Measurements from ENCODE around the gene KCNAB2.

The KCNAB2 gene

GRCh38 chr1:6045561-6045960 is at the start of gene KCNAB2:
KCNAB2 (plus strand) TSS chr1:6045888; CDS start chr1:6051537, 5,649 bp downstream.
- DNase-seq = no peak

DNA sequence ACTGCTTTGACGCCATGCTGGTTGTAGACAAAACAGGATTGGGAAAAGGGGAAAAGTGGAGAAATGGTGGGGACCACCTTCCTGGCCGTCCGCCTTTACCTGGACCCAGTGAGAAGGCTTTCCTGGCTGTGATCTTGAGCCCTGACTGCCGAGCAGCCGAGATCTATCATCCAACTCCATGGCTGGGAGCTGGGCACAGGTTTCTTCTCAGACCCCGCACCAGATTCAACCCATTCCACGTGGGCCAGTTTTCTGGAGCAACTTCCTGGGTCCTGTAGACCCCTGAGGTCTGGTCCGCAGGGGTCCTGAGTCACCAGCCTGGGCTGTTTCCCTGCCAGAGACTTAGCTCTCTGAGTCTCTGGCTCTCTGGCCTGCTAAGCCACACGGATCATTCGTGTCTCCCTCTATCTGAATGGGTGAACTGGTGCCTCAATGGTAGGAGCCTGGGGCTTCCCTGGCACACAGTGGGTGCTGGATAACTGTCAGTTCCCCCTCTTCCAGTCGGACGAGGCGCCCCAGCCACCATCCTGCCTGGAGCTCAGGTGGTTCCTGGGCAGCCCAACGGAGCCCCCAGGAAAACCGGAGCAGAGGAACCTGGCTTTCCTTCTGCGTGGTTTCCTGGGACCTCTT is 48.9 kb upstream of the KCNAB2 start:
- DNase-seq = no peak

- no peak for DNase-seq
Measured at GRCh38 chr1:5997316-5997715, 48.4 kb upstream of the KCNAB2 start.

DNA sequence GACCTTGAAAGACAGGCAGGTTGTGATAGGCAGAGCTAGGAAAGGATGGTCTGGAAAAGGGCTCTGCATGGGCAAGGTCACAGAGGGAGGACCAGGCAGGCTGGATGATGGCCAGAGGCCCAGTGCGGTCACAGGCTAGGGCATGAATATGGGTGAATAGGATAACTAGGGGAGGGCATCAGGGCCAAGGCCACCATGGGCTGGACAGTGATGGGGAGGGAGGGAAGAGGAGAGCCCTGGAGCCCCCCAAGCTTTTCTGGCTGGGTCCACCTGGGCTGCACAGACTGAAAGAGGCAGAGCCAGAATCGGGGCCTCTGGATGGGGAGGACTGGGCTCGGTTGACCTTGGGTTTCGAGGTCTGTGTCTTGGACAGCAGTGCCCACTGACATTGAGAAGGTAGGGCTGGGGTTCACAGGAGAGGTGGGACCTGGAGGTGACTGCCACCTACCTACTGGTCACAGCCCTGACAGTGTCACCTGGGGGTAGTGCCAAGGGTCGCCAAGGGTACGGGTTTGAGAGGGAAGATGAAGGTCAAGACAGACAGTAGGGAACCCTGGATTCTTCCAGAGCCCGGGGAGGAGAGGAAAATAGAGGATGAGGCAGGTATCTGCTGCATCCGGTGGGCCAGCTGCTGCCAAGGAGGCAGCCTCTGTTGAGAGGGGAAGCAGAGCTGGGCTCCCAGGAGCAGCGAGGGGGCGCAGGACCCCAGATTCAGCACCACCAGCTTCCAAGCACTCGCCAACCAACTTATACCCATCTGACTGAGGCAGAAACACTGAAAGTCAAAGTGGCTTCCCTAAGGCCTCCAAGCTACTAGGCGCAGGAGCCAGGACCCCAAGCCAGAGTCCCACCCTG is 47.4 kb upstream of the KCNAB2 start:
- DNase-seq = no peak

DNA sequence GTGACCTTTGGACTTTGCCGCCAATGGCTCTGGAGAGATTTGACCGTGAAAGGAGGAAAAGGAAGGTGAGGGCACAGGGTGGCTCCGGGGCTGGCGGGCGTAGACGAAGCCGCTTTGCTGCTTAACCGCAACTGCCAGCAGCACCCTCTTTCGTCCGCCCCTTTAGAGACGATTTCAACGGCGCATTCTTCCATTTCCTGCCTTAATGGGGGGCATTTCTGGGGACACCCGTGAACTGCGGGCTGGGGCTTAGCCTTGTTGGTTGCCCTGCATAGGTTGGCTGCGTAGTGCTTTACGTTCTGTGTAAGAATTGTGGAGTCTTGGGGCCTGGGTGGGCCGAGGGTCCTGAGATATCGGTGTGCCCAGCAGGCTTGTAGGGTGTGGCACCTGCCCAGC is 46.8 kb upstream of the KCNAB2 start:
- DNase-seq = no peak

DNA sequence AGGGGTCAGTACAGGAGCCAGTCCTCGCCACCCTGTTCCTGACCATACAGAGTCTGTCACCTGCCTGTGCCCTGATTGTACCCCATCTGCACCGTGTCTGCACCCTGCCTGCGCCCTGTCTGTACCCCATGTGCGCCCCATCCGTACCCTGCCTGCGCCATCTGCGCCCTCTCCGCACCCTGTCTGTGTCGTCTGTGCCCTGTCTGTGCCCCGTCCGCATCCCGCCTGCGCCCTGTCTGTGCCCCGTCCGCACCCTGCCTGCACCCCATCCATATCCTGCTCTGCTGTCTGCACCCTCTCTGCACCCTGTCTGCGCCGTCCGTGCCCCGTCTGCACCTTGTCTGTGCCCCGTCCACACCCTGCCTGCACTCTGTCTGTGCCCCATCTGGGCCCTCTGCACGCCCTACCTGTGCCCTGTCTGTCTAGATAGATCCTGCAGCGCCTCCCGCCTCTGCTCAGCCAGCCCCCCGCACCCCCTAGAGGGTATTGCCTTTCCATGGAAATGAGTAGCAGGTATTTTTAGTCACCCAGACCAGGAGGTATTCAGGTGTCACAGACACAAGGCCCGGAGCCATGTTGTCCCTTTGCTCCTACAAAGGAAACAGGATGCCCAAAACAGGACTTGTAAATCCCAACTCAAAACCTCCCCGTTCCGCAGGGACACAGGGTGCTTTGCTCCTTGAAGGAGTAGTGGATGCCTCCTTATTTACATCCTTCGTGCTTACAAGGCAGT is 45.8 kb upstream of the KCNAB2 start:
- DNase-seq = no peak

GRCh38 chr1:6000444-6001288 is 45.0 kb upstream of the KCNAB2 start:
- no peak for DNase-seq

DNA sequence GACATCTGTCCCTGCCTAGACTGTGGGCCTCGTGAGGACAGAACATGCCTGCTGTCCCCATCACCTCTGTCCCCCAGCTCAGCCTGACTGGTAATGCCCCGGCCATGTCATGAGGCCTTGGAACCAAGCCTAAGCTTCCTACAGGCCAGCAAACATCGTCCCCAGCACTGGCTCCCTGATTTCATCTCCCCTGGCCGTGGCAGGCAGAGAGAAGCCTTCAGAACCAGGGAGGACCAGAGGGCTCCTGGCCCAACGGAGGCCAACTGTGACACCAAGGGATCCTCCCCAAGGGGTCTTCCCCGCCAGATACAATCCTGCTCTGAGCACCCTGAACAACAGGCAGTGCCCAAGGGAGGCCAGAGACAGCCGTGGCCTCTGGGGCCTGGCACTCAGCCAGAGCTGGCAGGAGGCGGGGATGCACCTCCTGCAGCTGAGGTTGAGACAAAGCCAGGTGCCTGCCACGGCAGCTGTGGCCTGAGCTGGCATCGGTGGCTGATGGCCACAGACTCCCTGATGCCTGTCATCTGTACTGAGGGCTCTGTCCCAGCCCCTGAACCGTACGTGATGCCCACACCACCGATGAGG is 43.6 kb upstream of the KCNAB2 start:
- DNase-seq = no peak

- no peak for DNase-seq
Measured at GRCh38 chr1:6002714-6003501, 42.8 kb upstream of the KCNAB2 start.

DNA sequence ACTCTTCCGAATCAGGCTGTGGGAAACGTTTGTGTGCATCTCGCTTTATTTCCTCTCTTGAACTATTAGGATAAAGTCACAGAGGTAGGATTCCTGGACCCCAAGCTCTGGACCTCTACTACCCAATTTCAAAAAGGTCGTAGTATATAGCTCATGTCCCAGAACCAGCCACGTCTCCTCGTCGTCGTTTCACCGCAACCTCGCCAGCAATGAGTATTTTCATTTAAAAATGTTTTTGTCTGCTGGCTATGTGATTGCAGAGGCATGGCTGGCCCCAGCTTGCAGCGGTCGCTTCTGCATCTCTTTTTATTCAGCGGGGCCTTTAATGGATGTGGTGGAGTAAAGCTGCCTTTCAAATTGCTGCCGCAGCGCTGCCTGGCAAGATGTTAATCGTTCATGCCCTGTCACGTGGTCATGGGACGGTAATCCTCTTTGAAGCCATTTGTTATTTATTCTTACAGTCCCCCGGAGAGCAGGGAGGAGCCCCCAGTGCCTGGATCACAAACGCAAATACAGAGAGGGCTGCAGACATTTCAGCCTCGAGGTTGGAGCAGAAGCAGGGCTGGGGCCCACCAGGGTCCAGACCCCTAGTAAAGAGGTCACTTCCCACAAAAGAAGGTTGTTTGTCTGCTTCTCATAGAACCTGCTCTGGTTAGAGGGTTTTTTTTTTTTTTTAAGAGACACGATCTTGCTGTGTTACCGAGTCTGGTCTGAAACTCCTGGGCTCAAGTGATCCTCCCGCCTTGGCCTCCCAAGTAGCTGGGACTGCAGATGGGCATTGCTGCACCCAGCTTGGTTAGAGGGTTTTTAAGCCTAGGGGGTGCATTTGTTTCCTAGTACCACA is 41.9 kb upstream of the KCNAB2 start:
- DNase-seq = no peak

DNA sequence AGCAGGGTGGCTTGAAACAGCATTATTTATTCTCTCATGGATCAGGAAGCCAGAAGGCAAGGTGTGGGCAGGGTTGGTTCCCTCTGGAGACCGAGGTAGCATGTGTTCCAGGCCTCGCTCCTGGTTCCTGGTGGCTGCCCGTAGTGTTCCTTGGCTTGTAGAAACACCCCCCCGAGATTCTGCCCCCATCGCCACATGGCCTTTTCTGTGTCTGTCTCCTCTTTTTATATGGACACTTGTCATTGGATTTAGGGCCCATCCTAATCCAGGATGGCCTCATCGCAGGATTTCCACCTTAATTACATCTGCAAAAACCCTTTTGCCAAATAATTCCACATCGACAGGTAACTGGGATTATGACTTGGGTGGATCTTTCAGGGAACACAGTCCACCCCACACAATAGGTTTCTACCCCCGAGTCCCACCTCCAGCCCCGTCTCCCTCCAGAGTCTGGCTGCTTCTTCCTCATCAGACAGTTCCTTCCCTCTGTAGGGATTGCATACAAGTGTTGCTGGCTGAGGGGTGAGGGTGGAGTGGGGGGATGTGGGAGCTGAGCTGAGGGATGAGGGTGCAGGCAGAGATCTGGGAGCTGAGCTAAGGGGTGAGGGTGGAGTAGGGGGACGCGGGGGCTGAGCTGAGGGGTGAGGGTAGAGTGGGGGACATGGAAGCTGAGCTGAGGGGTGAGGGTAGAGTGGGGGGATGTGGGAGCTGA is 41.1 kb upstream of the KCNAB2 start:
- no peak for DNase-seq

DNA sequence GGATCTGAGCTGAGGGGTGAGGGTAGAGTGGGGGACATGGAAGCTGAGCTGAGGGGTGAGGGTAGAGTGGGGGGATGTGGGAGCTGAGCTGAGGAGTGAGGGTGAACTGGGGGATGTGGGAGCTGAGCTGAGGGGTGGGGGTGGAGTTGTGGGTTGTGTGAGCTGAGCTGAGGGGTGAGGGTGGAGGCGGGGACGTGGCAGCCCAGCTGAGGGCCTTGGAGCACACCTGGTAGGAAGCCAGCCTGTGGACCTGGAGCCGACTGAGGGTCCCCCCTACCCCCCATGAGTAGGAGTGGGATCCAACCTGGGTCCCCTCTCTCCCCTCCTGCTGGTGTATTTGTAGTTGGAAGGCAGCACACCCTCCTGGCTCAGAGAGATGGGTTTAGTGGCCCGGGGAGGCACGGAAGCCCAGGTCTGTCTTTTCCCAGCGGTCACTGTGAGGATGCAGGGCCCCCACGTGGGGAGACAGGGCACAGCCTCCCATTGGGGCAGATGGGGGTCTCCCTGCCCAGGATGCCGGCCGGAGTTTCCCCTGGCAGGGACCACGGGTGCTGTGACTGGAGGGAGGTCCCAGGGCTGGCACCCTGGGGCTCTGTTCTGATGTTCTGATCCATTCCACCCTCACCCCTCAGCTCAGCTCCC is 40.3 kb upstream of the KCNAB2 start:
- DNase-seq = no peak

GRCh38 chr1:6006882-6007281 is 38.8 kb upstream of the KCNAB2 start:
- DNase-seq = no peak

DNA sequence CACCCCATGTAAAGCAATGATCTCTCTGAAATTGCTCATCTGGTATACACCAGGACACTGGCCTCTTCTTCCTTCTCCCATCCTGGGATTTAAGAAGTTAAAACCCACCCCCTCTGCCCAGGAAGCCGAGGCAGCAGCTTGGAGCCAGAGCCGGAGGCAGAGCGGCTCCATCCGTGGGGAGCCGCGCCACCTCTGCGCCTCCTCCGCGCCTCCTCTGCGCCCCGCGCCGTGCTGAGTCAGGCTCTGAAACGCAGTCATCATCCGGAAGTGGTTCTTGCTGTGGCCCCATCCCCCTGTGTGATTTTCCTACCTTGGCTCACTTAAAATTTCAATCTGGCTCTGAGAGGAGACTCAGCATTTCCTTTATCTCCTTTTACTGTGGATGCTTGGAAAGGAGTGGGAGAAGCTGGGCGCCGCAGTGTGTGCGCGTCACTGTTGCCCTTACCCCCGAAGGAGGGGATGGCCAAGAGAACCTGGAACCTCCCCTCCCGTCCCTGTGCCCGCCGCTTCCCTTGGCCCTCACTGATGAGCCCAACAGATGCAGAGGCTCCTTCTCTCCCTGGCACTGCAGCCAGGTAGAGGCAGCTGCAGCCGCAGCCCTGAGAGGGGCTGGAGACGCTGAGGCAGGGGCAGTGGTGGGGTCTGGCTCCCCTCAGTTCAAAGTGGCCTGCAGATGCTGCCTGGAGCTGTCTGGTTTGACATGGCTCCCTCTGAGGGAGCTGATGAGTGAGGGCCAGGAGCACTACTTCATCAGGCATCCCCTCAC is 38.2 kb upstream of the KCNAB2 start:
- no peak for DNase-seq

DNA sequence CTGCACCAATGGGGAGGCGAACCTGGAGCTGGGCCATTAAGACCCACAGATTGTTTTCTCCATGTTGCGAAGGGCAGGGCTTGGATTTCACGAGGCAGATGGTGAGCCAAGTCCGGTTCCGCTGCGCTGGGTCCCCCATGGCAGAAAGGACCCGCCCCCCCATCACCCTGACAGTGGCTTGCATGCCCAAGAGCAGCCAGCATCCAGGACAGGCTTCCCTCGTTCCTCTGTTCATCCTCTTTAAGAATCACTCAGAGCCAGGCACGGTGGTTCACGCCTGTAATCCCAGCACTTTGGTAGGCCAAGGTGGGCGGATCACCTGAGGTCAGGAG is 37.6 kb upstream of the KCNAB2 start:
- DNase-seq = no peak

DNA sequence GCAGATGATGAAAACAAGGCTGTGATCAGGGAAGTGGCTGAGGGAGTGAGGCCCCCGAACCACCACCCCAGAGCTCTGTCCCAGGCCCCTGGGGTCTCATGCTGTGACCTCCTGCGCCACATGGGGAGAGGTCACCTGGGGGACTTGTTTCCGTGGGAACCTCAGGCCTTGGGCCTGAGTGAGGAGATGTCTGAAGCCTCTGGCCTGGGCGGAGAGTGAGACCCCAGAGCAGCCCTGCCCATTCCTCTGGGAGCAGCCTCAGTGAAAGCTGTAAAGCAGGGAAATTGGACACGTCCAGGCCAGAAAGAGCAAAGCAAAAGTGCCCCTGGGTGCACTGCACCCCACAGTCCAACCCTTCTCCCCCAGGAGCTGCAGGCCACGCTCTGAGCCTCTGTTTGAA is 37.0 kb upstream of the KCNAB2 start:
- DNase-seq = no peak

- DNase-seq = no peak
Measured at GRCh38 chr1:6009120-6010040, 36.3 kb upstream of the KCNAB2 start.

DNA sequence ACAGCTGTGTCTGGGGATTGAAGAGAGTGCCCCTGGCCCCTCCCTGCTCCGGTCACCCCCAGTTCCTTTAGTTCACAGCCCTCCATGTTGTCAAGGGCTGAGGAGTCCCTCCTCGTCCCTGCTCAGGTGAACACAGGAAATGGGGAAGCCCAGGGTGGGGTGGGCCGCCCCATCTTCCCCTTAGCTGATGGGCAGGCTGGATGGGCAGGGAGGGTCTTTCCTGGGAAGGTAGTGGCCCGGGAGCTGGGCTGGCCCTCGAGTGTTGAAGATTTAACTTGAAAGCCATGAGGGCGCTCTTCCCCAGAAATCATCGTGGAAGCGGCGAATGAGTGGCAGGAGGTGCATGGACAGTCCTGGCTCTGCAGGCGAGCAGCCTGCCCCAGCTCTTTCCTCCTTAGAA is 35.1 kb upstream of the KCNAB2 start:
- no peak for DNase-seq
